H1 (cell line): ENCODE results near the gene SLC26A11. TPM values are rescaled to one million over a fixed set of nuclear protein-coding genes. Genes with fewer than 3 reads are reported as not detected.

Experiments used
- CTCF ChIA-PET: fragments of 300-600 bp; sonication (Branson Sonifier 250); formaldehyde crosslinking; loops from one replicate; lab custom pipeline; 2021; ENCODE audit not compliant: partially characterized antibody; lab: Charles Lee
- POLR2A ChIA-PET: fragments of 300-600 bp; sonication (Branson Sonifier 250); formaldehyde crosslinking; loops from one replicate; lab custom pipeline; 2021; ENCODE audit warnings: inconsistent platforms; ENCODE audit not compliant: partially characterized antibody; lab: Charles Lee
- DNase-seq, 2 experiments: peaks; one replicate each; pipeline versions ENCODE4 v3.0.0 to v3.0.0-alpha.2; 2010 to 2022; ENCODE audit warnings: low spot score in 2 of 2, low read depth in 1 of 2, mixed read lengths in 1 of 2
- FAIRE-seq: peaks from 2 replicates; lab custom pipeline; 2011; peaks lifted over from hg19 to GRCh38; lab: Jason Lieb, UNC
- H2AFZ ChIP-seq: 2 replicates; pipeline ENCODE4 v1.8.1; 2012; ENCODE audit warnings: low read length, inconsistent platforms
- H2AK5ac ChIP-seq: 2 replicates; pipeline ENCODE4 v1.6.1; 2013; ENCODE audit warnings: low read depth, low read length
- H2BK120ac ChIP-seq: replicated peaks from 2 replicates; pipeline ENCODE3; 2013; ENCODE audit warnings: low read depth, low read length, inconsistent platforms
- H2BK12ac ChIP-seq: 2 replicates; pipeline ENCODE4 v1.6.1; 2013; ENCODE audit warnings: low read depth, low read length
- H2BK15ac ChIP-seq: 2 replicates; pipeline ENCODE4 v1.6.1; 2013; ENCODE audit warnings: low read length
- H2BK20ac ChIP-seq: 2 replicates; pipeline ENCODE4 v1.6.1; 2013; ENCODE audit warnings: low read length
- H2BK5ac ChIP-seq: 2 replicates; pipeline ENCODE4 v1.6.1; 2013; ENCODE audit warnings: low read depth, low read length
- H3K14ac ChIP-seq: 2 replicates; pipeline ENCODE4 v1.6.1; 2013; ENCODE audit warnings: inconsistent platforms; ENCODE audit not compliant: insufficient read length
- H3K18ac ChIP-seq: 2 replicates; pipeline ENCODE4 v1.6.1; 2013; ENCODE audit warnings: low read length; ENCODE audit errors: extremely low read depth
- H3K23ac ChIP-seq: 2 replicates; pipeline ENCODE4 v1.6.1; 2013; ENCODE audit warnings: inconsistent platforms; ENCODE audit not compliant: insufficient read length
- H3K23me2 ChIP-seq: 2 replicates; pipeline ENCODE4 v1.6.1; 2013; ENCODE audit warnings: low read depth, low read length
- H3K27ac ChIP-seq: 2 replicates; pipeline ENCODE4 v1.6.1; 2011; ENCODE audit warnings: low read depth, low read length, inconsistent platforms
- H3K27me3 ChIP-seq, 4 experiments: replicated peaks in 1 of 4; 1 replicate in 1 of 4; 2 replicates in 3 of 4; pipeline versions ENCODE4 v1.6.1 to v1.8.1; 2011 to 2013; ENCODE audit warnings: low read length in 3 of 4, mild to moderate bottlenecking in 3 of 4, inconsistent platforms in 2 of 4, mixed read lengths in 2 of 4, moderate library complexity in 1 of 4; ENCODE audit not compliant: control insufficient read depth in 3 of 4, insufficient read depth in 3 of 4; ENCODE audit errors: extremely low read depth in 1 of 4
- H3K36me3 ChIP-seq, 4 experiments: 2 replicates each; pipeline versions ENCODE4 v1.6.1 to v1.8.1; 2011 to 2013; ENCODE audit warnings: mild to moderate bottlenecking in 4 of 4, low read length in 3 of 4, moderate library complexity in 2 of 4, control low read depth in 1 of 4, inconsistent platforms in 1 of 4; ENCODE audit not compliant: insufficient read depth in 4 of 4, control insufficient read depth in 2 of 4
- H3K4ac ChIP-seq: replicated peaks from 2 replicates; pipeline ENCODE3; 2013; ENCODE audit warnings: low read length, low read depth, mixed read lengths, inconsistent platforms; ENCODE audit not compliant: insufficient read length
- H3K4me1 ChIP-seq, 4 experiments: replicated peaks in 1 of 4; 1 replicate in 1 of 4; 2 replicates in 3 of 4; pipeline versions ENCODE4 v1.6.1 to v1.8.1; 2011 to 2013; ENCODE audit warnings: low read length in 3 of 4, inconsistent platforms in 2 of 4, mixed read lengths in 1 of 4; ENCODE audit not compliant: insufficient read depth in 4 of 4, control insufficient read depth in 3 of 4
- H3K4me2 ChIP-seq, 2 experiments: 2 replicates each; pipeline versions ENCODE4 v1.6.1 to v1.8.1; 2011 to 2013; ENCODE audit warnings: low read depth in 2 of 2, low read length in 2 of 2, control low read depth in 1 of 2, inconsistent platforms in 1 of 2, mild to moderate bottlenecking in 1 of 2; ENCODE audit not compliant: insufficient read depth in 1 of 2
- H3K4me3 ChIP-seq, 4 experiments: fragments of 200-600, 300-600 bp in 1 of 4; sonication (generic), shearing (Covaris generic), sonication (Bioruptor Twin) in 1 of 4; 2 replicates each; pipeline versions ENCODE4 v1.5.1 to v1.8.1; 2011 to 2016; ENCODE audit warnings: low read length in 4 of 4, low read depth in 3 of 4, control low read depth in 2 of 4, inconsistent platforms in 2 of 4, mild to moderate bottlenecking in 2 of 4, mixed read lengths in 1 of 4, moderate library complexity in 1 of 4; ENCODE audit not compliant: insufficient read depth in 2 of 4; ENCODE audit errors: extremely low read depth in 1 of 4
- H3K56ac ChIP-seq: replicated peaks from 2 replicates; pipeline ENCODE3; 2013; ENCODE audit warnings: low read depth, mild to moderate bottlenecking, mixed read lengths, low read length, inconsistent platforms; ENCODE audit not compliant: insufficient read length
- H3K79me1 ChIP-seq: 2 replicates; pipeline ENCODE4 v1.6.1; 2013; ENCODE audit warnings: low read depth, low read length, control low read depth
- H3K79me2 ChIP-seq, 2 experiments: 2 replicates each; pipeline versions ENCODE4 v1.6.1 to v1.8.1; 2012 to 2013; ENCODE audit warnings: low read length in 2 of 2, mild to moderate bottlenecking in 2 of 2, inconsistent platforms in 1 of 2; ENCODE audit not compliant: insufficient read depth in 2 of 2, control insufficient read depth in 1 of 2
- H3K9ac ChIP-seq, 4 experiments: replicated peaks in 1 of 4; 1 replicate in 1 of 4; 2 replicates in 3 of 4; pipeline versions ENCODE4 v1.6.1 to v1.8.1; 2011 to 2013; ENCODE audit warnings: low read depth in 3 of 4, low read length in 3 of 4, control low read depth in 2 of 4, mild to moderate bottlenecking in 2 of 4, moderate library complexity in 2 of 4, inconsistent platforms in 1 of 4; ENCODE audit errors: extremely low read depth in 1 of 4
- H3K9me3 ChIP-seq, 2 experiments: 2 replicates each; pipeline versions ENCODE4 v1.6.1 to v1.8.1; 2012 to 2013; ENCODE audit warnings: mild to moderate bottlenecking in 2 of 2, moderate library complexity in 2 of 2, control low read depth in 1 of 2, inconsistent platforms in 1 of 2, low read depth in 1 of 2, low read length in 1 of 2, mixed read lengths in 1 of 2; ENCODE audit not compliant: insufficient read depth in 2 of 2
- H4K20me1 ChIP-seq, 2 experiments: replicated peaks in 1 of 2; 2 replicates each; pipeline versions ENCODE3 to v1.8.1; 2011 to 2013; ENCODE audit warnings: inconsistent platforms in 2 of 2, low read length in 2 of 2, mild to moderate bottlenecking in 1 of 2; ENCODE audit not compliant: insufficient read depth in 2 of 2, control insufficient read depth in 1 of 2
- H4K5ac ChIP-seq: 2 replicates; pipeline ENCODE4 v1.6.1; 2013; ENCODE audit warnings: low read length, low read depth, mixed read lengths, inconsistent platforms; ENCODE audit not compliant: insufficient read length
- H4K8ac ChIP-seq: 2 replicates; pipeline ENCODE4 v1.8.0; 2013; ENCODE audit warnings: mild to moderate bottlenecking, moderate library complexity, low read length, inconsistent platforms; ENCODE audit not compliant: insufficient read depth; ENCODE audit errors: extremely low read depth
- H4K91ac ChIP-seq: replicated peaks from 2 replicates; pipeline ENCODE3; 2013; ENCODE audit warnings: low read length, mixed read lengths, inconsistent platforms; ENCODE audit not compliant: insufficient read length
- ASH2L ChIP-seq: fragments of 200-600, 300-600 bp; sonication (generic); IDR thresholded peaks from one replicate; pipeline ENCODE4 v1.7.1; 2017; ENCODE audit warnings: low read length
- CBX5 ChIP-seq: fragments of 300-800, 300-1000 bp; sonication (generic); IDR thresholded peaks from 2 replicates; pipeline ENCODE4 v1.7.1; 2016; ENCODE audit warnings: antibody characterized with exemption, low read length, low read depth
- CBX8 ChIP-seq: fragments of 300-800, 300-1000 bp; sonication (generic); IDR thresholded peaks from 2 replicates; pipeline ENCODE4 v1.7.1; 2016; ENCODE audit warnings: low read depth, low read length, borderline replicate concordance
- CEBPB ChIP-seq: IDR thresholded peaks from 2 replicates; pipeline ENCODE4 v1.6.1; 2012; ENCODE audit warnings: low read depth, low read length
- CHD2 ChIP-seq: IDR thresholded peaks from 2 replicates; pipeline ENCODE4 v1.6.1; 2012; ENCODE audit warnings: low read length, improper control_type of control experiment
- EGR1 ChIP-seq: IDR thresholded peaks from 2 replicates; pipeline ENCODE4 v1.6.1; 2011; ENCODE audit warnings: low read depth, low read length, borderline replicate concordance
- HDAC2 ChIP-seq, 2 experiments: fragments of 300-600 bp in 1 of 2; sonication (generic) in 1 of 2; IDR thresholded peaks; 2 replicates each; pipeline ENCODE4 v1.6.1; 2011 to 2012; ENCODE audit warnings: low read depth in 2 of 2, low read length in 2 of 2, mild to moderate bottlenecking in 2 of 2, moderate library complexity in 2 of 2, borderline replicate concordance in 1 of 2, inconsistent platforms in 1 of 2
- KDM1A ChIP-seq: fragments of 200-600, 300-600 bp; sonication (generic); IDR thresholded peaks from 2 replicates; pipeline ENCODE4 v1.7.1; 2016; ENCODE audit warnings: mild to moderate bottlenecking, low read length, borderline replicate concordance
- NRF1 ChIP-seq: IDR thresholded peaks from 2 replicates; pipeline ENCODE4 v1.6.1; 2011; ENCODE audit warnings: mild to moderate bottlenecking, low read depth, low read length, improper control_type of control experiment
- PHF8 ChIP-seq: fragments of 200-600 bp; sonication (generic); conservative IDR thresholded peaks from 2 replicates; pipeline ENCODE4 v1.7.1; 2012; ENCODE audit warnings: low read depth, mild to moderate bottlenecking, inconsistent platforms, low read length, moderate library complexity
- POLR2AphosphoS5 ChIP-seq: IDR thresholded peaks from 2 replicates; pipeline ENCODE4 v1.6.1; 2011; ENCODE audit warnings: low read depth, low read length
- POU5F1 ChIP-seq: IDR thresholded peaks from 2 replicates; pipeline ENCODE4 v1.6.1; 2011; ENCODE audit warnings: low read depth, mild to moderate bottlenecking, low read length, moderate library complexity
- RBBP5 ChIP-seq: IDR thresholded peaks from 2 replicates; pipeline ENCODE4 v1.7.1; 2012; ENCODE audit warnings: low read depth, mild to moderate bottlenecking, inconsistent platforms, low read length, moderate library complexity, borderline replicate concordance
- RNF2 ChIP-seq: fragments of 200-900, 300-1000 bp; sonication (generic); IDR thresholded peaks from 2 replicates; pipeline ENCODE4 v1.7.1; 2016; ENCODE audit warnings: borderline replicate concordance, low read depth, mild to moderate bottlenecking, antibody characterized with exemption, low read length; ENCODE audit not compliant: poor library complexity, severe bottlenecking; ENCODE audit errors: missing control alignments
- SIRT6 ChIP-seq: IDR thresholded peaks from one replicate; pipeline ENCODE4 v1.7.1; 2012; ENCODE audit warnings: low read length, inconsistent platforms
- SIX5 ChIP-seq: IDR thresholded peaks from 2 replicates; pipeline ENCODE4 v1.6.1; 2011; ENCODE audit warnings: mild to moderate bottlenecking, low read depth, low read length
- WGBS, 2 experiments: shearing (Covaris generic) in 1 of 2; methylation state at CpG; one replicate each; pipeline versions ENCODE4 v1.1.6 to v1.1.7; 2013 to 2015; ENCODE audit warnings: low lambda C conversion rate in 2 of 2, mixed read lengths in 2 of 2, inconsistent platforms in 1 of 2, low coverage in 1 of 2, missing lambda C conversion rate in 1 of 2; ENCODE audit not compliant: insufficient replicate concordance in 2 of 2, insufficient coverage in 1 of 2, insufficient read length in 1 of 2; ENCODE audit errors: extremely low coverage in 1 of 2, missing lambda C conversion rate in 1 of 2; 5-methylcytosine and 5-hydroxymethylcytosine counted together
- polyA plus RNA-seq, 7 experiments: library from polyadenylated mRNA; depleted of rRNA in 3 of 7; stranded (reverse) in 5 of 7; unstranded in 2 of 7; fragments of >200 nt in 5 of 7; fragments of 200-250 nt in 2 of 7; gene quantifications; 1 replicate in 5 of 7; 2 replicates in 1 of 7; 4 replicates in 1 of 7; pipeline versions ENCODE4 v1.2.1 to v1.2.3, GENCODE V29; 2011 to 2013; ENCODE audit warnings: missing spikeins in 2 of 7, mixed read lengths in 2 of 7
- total RNA-seq: library from RNA; stranded (reverse); fragmentation: NEBNext Ultra II Directional; extraction: Animal tissue kit (Norgen Biotek cat#: 25700); gene quantifications from 2 replicates; pipeline ENCODE4 v1.2.1, GENCODE V29; 2021

The SLC26A11 gene
- total and polyA plus RNA-seq, 2 of the 8 experiments (the other 6 are each of a cell fraction or from before 2014, with no cell fraction given), result 15.5 to 25.9 TPM

- Histone ChIP-seq H3K18ac (no peak overlapping the region), H2BK12ac (no peak overlapping the region), H3K56ac (no peak overlapping the region), H3K36me3 (peaks cover 4 to 18% (median 12%) of the 10 kb centered on the region in 4 experiments; a peak in 5 of 8 replicates), H4K8ac (no peak overlapping the region), H3K4me1 (no peaks in the 10 kb centered on the region), H3K9ac (no peak overlapping the region), H2BK5ac (no peak overlapping the region), H3K79me1 (peaks cover 6% of the 10 kb centered on the region; the same call in 1 of the 2 replicates), H3K4me3 (no peak overlapping the region), H2AFZ (no peak overlapping the region), H2BK120ac (no peak overlapping the region), H3K79me2 (no peaks in the 10 kb centered on the region), H3K14ac (no peak overlapping the region), H3K9me3 (no peaks in the 10 kb centered on the region), H3K4ac (no peak overlapping the region), H3K4me2 (no peak overlapping the region), H4K5ac (no peak overlapping the region), H3K27ac (no peak overlapping the region), H2AK5ac (no peak overlapping the region), H4K20me1 (peaks cover 0 to 15% of the 10 kb centered on the region in 2 experiments), H3K27me3 (no peaks in the 10 kb centered on the region), H3K23ac (no peak overlapping the region), H2BK15ac (no peak overlapping the region), H4K91ac (no peak overlapping the region), H2BK20ac (no peak overlapping the region), H3K23me2 (no peaks in the 10 kb centered on the region)
- no peak for DNase-seq
- CTCF ChIA-PET, result no interaction called here
- FAIRE-seq, result no peak
- POLR2A ChIA-PET, result no interaction called here
- 94% methylated on average over 17 of the region's 17 CpGs; no CpG with 5 or more reads in 1 of the 2 experiments for WGBS, 2 experiments
- TF ChIP-seq SIRT6 (no peak), KDM1A (no peak), EGR1 (no peak), RNF2 (no peak), CHD2 (no peak), CEBPB (no peak), POLR2AphosphoS5 (no peak), CBX8 (no peak), POU5F1 (no peak), HDAC2 (IDR thresholded peaks at IDR 0.05; ENCODE audit: borderline replicate concordance in 1 of 2, low read depth in 2 of 2, low read length in 2 of 2) (no peak), NRF1 (no peak), SIX5 (no peak), CBX5 (no peak), PHF8 (no peak), RBBP5 (no peak), ASH2L (no peak)
Observed at GRCh38 chr17:80213643-80213975, 6.6 kb upstream of the SLC26A11 start.
